Heart left ventricle (tissue), 16 donors: ENCODE measurements around the gene TNFRSF18. TPM values are rescaled to one million over a fixed set of nuclear protein-coding genes. Genes with fewer than 3 reads are reported as not detected.
A peak's percentile ranks its signal among the peaks of the same experiment; 100 is the strongest.

Experiments used
- ATAC-seq, 4 donors: fragments of 200-7000 bp; cut with Tn5 transposase; one replicate each; pipeline ENCODE4 v1.9.1; 2020 to 2022; ENCODE audit warnings: moderate library complexity in 4 of 4, mild to moderate bottlenecking in 3 of 4, moderate number of reproducible peaks in 1 of 4
- DNase-seq, 5 donors: peaks; one replicate each; pipeline ENCODE4 v3.0.0-alpha.2; 2020
- H3K27ac ChIP-seq, 12 donors: fragments of 200-600 bp; sonication (generic) in 4 of 12; one replicate each; pipeline versions ENCODE4 v1.5.0 to v1.8.0; 2016 to 2022; ENCODE audit warnings: mild to moderate bottlenecking in 2 of 12
- H3K27me3 ChIP-seq, 9 donors: fragments of 200-600 bp; sonication (generic) in 2 of 9; one replicate each; pipeline versions ENCODE4 v1.5.1 to v1.8.0; 2016 to 2022; ENCODE audit warnings: mild to moderate bottlenecking in 3 of 9
- H3K36me3 ChIP-seq, 9 donors: fragments of 200-600 bp; sonication (generic) in 2 of 9; one replicate each; pipeline versions ENCODE4 v1.5.0 to v1.8.0; 2018 to 2022; ENCODE audit warnings: mild to moderate bottlenecking in 2 of 9
- H3K4me1 ChIP-seq, 12 donors: fragments of 200-600 bp; sonication (generic) in 4 of 12; one replicate each; pipeline versions ENCODE4 v1.5.0 to v1.8.0; 2016 to 2022; ENCODE audit warnings: mild to moderate bottlenecking in 3 of 12
- H3K4me3 ChIP-seq, 12 donors: fragments of 200-600 bp; sonication (generic) in 4 of 12; one replicate each; pipeline versions ENCODE4 v1.5.0 to v1.8.0; 2017 to 2022; ENCODE audit warnings: mild to moderate bottlenecking in 9 of 12, moderate library complexity in 4 of 12
- H3K9me3 ChIP-seq, 12 donors: fragments of 200-600 bp; sonication (generic) in 4 of 12; one replicate each; pipeline versions ENCODE4 v1.5.0 to v1.8.0; 2016 to 2022; ENCODE audit warnings: mild to moderate bottlenecking in 1 of 12
- CTCF ChIP-seq, 12 donors: fragments of 200-600 bp; sonication (generic) in 4 of 12; IDR thresholded peaks; one replicate each; pipeline versions ENCODE4 v1.5.0 to v1.8.0; 2018 to 2022; ENCODE audit warnings: antibody characterized with exemption in 12 of 12, mild to moderate bottlenecking in 5 of 12
- POLR2A ChIP-seq, 2 donors: fragments of 450-650 bp; IDR thresholded peaks; one replicate each; pipeline ENCODE4 v1.6.1; 2017; ENCODE audit warnings: antibody characterized with exemption in 2 of 2, mild to moderate bottlenecking in 2 of 2, moderate library complexity in 2 of 2
- WGBS, 4 donors: extraction: QIAGEN DNeasy Blood & Tissue Kit in 2 of 4; methylation state at CpG; one replicate each; pipeline versions ENCODE4 v1.1.5 to v1.1.7; 2013 to 2018; 5-methylcytosine and 5-hydroxymethylcytosine counted together
- intact Hi-C, 10 donors: fragments of 100-400 bp; cut with DNase I; formaldehyde crosslinking; loops; one replicate each; pipeline versions ENCODE4 v1.11.1 to v1.14.2; 2022
- polyA plus RNA-seq, 2 donors: library from polyadenylated mRNA; stranded (reverse); fragments of 200-250 nt; gene quantifications; one replicate each; pipeline ENCODE4 v1.2.3, GENCODE V29; 2013
- total RNA-seq, 9 donors: library from RNA; depleted of rRNA in 2 of 9; stranded (reverse); fragments of >200 nt in 2 of 9; fragmentation: NEBNext Ultra II Directional in 3 of 9; extraction: Animal tissue kit (Norgen Biotek cat#: 25700) in 3 of 9; gene quantifications; one replicate each; pipeline versions ENCODE4 v1.1.0 to v1.2.4, GENCODE V29; 2016 to 2023
- donor health status: ischemic (EF 13 %, LVEDD 7.1; RV severe dilation, severe dysfunction).
- donor health status: healthy with polysubstance abuse.
- donor health status: DM: no; HTN: yes; CAD: no.
- donor health status: DM: no; HTN: no; CAD: no.
- donor health status: ischemic (EF 25% LVEDD 6.9; RV normal size, moderate dysfunction).
- donor health status: ischemic (EF 25% LVEDD 5.7; RV mildly dilated, moderate dysfunction).
- donor health status: healthy.
- donor health status: DM: yes; HTN: yes; CAD: no.
- donor health status: ischemic (EF 35%, LVEDD 5.7; RV mildly dilated, moderate dysfunction).
- donor health status: nonischemic (EF 11% LVEDD 7.7; RV severe dilation, severe dysfunction).
- donor health status: DM: yes; HTN: yes; CAD: no.
- donor health status: PGD.
- donor health status: ischemic (EF 29% LVEDD 5.4; RV normal size, mild dysfunction).
- donor health status: nonischemic (EF 23%, LVEDD 6.1; RV moderate dilation, normal function).

Gene TNFRSF18
- total and polyA plus RNA-seq, 11 donors, result 0.24 to 0.93 (median 0.77) TPM; not detected in 8

DNA sequence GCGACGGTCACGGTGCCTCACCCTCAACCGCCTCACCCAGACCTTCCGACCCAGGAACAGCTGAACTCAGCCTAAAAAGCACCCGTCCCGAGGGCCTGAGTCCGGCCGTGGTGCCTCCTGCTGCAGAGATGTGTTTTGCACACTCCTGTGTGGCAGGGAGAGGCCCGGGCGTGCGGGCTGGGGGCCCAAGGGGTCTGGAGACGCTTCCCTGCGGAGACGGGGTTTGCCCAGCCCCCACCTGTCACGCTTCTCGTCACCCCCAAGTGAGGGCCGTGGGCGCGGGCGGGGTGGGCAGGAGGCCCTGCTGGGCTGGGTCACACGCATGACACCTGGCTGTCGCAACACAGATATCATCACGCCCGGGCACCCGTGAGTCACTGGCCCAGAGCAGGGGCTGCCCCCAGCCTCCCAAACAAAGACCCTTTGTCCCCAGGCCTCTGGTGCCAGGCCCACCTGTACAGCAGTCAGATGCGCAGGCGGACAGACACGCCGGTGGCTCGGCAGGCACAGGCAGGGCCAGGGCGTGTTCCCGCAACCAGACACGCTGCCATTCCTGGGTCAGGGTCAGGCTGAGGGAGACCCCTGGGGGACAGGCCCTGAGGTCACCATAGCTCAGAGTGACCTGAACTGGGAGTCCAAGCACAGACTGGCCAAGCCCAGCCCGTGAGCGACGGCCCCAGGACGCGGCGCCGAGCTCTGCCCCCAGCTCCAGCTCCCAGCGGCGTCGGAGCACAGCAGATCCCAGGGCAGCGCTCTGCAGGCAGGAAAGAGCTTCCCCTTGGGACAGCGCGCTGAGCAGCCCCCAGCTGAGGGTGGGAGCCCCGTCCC, 31.7 kb upstream of the TNFRSF18 start:
- DNase-seq, result no peak
- no peak overlapping the region for H3K27ac ChIP-seq
- H3K4me3 ChIP-seq, result peak overlapping the region in 1 of 12 donors; percentile 4
- ATAC-seq, result no peak
- H3K9me3 ChIP-seq, result no peaks in the 10 kb centered on the region
- WGBS, 4 donors, result 46 to 58% (median 52%) methylated on average over 13 to 48 of the region's 48 CpGs
- no peak for TF ChIP-seq CTCF (IDR thresholded peaks at IDR 0.05)
- no peak for TF ChIP-seq POLR2A (IDR thresholded peaks at IDR 0.05)
- H3K4me1 ChIP-seq, result peaks cover 0 to 20% (median 8%) of the 10 kb centered on the region in 12 donors
- peaks cover 12 to 44% (median 17%) of the 10 kb centered on the region in 9 donors for H3K27me3 ChIP-seq
- intact Hi-C loops, result loop anchor here in 1 of 10 donors (10.0 kb wide), 1 partner anchor 113 kb away; no protein-coding TSS in a partner anchor
- peaks cover 0 to 12% (median 0%) of the 10 kb centered on the region in 9 donors for H3K36me3 ChIP-seq

DNA sequence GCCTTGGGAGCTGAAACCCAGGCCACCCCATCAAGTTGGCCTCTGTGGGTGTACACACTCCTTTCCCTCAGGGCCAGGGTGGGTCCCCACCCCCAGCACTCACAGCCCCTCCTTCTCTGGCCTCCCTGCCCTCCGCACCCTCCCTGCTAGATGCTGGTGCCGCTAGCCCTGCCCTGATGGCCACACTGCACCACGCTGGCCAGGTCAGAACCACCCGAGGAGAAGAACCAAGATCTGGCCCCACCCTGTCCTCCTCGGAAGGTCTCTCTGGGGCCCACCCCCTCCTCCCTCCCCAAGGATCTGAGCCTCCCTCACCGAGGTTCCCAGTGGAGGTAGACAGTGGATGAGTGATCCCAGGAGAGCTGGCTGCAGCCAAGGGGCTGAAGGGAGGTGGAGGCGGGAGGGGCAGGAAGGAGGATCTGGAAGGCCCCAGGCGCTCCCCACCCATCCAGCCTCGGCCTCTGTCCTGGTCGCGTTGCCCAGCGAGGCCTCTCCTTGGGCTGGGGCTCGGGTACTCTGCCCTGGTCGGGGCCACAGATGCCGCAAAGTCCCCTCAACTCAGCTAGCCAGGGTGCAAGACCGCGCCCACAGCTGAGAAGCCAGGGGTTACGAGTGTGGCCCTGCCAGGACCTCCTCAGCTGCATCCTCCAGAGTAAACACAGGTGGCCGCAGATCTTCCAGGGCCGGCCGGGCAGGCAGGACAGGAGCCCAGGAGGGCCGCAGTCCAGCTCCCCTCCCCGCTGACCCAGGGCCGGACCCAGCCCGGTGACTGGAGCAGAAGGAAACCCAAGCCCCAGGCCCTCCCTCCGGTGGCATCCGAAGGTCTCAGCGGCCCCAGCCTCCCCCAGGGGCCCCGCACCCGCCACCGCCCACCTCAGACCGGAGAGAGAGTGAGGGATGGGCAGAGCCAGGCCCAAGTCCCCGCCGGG, 30.8 kb upstream of the TNFRSF18 start:
- H3K36me3 ChIP-seq, result peaks cover 0 to 12% (median 0%) of the 10 kb centered on the region in 9 donors
- DNase-seq (no peak), ATAC-seq (peak in 1 of 4 donors; percentile 31)
- H3K4me1 ChIP-seq, result peaks cover 3 to 26% (median 14%) of the 10 kb centered on the region in 12 donors
- H3K27me3 ChIP-seq, result peaks cover 12 to 44% (median 17%) of the 10 kb centered on the region in 9 donors
- 43 to 55% (median 44%) methylated on average over 14 to 34 of the region's 34 CpGs for WGBS, 4 donors
- H3K27ac ChIP-seq, result no peak overlapping the region
- no peak for TF ChIP-seq CTCF (IDR thresholded peaks at IDR 0.05)
- TF ChIP-seq POLR2A (IDR thresholded peaks at IDR 0.05), result no peak
- no peaks in the 10 kb centered on the region for H3K9me3 ChIP-seq
- intact Hi-C loops, result loop anchor here in 1 of 10 donors (10.0 kb wide), 1 partner anchor 112 kb away; no protein-coding TSS in a partner anchor
- H3K4me3 ChIP-seq, result peak overlapping the region in 1 of 12 donors; percentile 4

DNA sequence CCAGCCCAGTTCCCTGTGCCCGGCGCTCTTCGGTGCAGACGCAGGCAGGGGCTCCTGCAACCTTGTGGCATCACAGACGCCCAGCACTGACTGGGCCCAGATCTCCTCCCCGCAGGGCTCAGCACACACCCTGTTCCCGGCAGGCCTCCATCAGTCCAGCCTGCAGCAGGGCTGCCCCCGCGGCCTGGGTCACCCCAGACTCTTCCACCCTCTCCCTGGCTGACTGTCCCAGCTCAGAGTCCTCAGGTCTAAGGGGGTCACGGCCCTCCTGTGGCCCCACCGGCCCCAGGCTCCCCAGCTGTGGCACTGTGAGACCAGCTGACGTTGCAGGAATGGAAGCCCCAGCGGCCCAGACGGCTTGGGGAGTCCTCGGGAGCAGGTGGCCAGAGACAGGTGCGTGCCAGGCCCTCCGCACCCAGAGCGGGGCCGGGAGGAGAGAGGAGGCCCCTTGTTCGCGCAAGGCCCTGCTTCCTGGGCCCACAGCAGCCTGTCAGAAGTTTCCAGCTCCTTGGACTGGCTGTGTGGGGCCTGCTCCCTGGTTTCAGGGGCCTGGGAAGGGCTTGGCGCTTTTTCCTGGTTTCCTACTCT, 29.9 kb upstream of the TNFRSF18 start:
- intact Hi-C loops, result loop anchor here in 1 of 10 donors (10.0 kb wide), 1 partner anchor 111 kb away; no protein-coding TSS in a partner anchor
- TF ChIP-seq POLR2A (IDR thresholded peaks at IDR 0.05) (no peak), CTCF (IDR thresholded peaks at IDR 0.05) (no peak)
- WGBS, 4 donors, result 83 to 88% (median 85%) methylated on average over 11 to 22 of the region's 22 CpGs
- peaks cover 0 to 12% (median 0%) of the 10 kb centered on the region in 9 donors for H3K36me3 ChIP-seq
- no peak overlapping the region for H3K4me3 ChIP-seq
- H3K27me3 ChIP-seq, result peaks cover 12 to 38% (median 17%) of the 10 kb centered on the region in 9 donors
- H3K9me3 ChIP-seq, result no peaks in the 10 kb centered on the region
- H3K27ac ChIP-seq, result no peak overlapping the region
- H3K4me1 ChIP-seq, result peaks cover 3 to 26% (median 14%) of the 10 kb centered on the region in 12 donors
- ATAC-seq, result no peak
- DNase-seq, result no peak
